GM19372 (cell line): ENCODE data around the gene KRTAP9-9.
"Not testable (repeated sequence)": the region's sequence is repeated elsewhere in the genome, so short reads cannot be mapped to it uniquely, and the experiment has no call there.

Experiments
- ATAC-seq: cut with Tn5 transposase; IDR thresholded peaks from one replicate; pipeline ENCODE4 v1.9.1; 2021; ENCODE audit warnings: mild to moderate bottlenecking, low read depth, moderate library complexity; ENCODE audit not compliant: unreplicated experiment

The KRTAP9-9 gene

GRCh38 chr17:41255381-41256290, at the start of gene KRTAP9-9:
Gene KRTAP9-9 (plus strand): TSS chr17:41255384.
- not testable (repeated sequence) for ATAC-seq

GRCh38 chr17:41211845-41212466, 43.2 kb upstream of the KRTAP9-9 start:
- no peak for ATAC-seq

- ATAC-seq: no peak
Observed at GRCh38 chr17:41212524-41213169, 42.5 kb upstream of the KRTAP9-9 start.

- ATAC-seq: no peak
Observed at GRCh38 chr17:41215681-41216080, 39.5 kb upstream of the KRTAP9-9 start.

- ATAC-seq: no peak
Observed at GRCh38 chr17:41223821-41224220, 31.4 kb upstream of the KRTAP9-9 start.

DNA sequence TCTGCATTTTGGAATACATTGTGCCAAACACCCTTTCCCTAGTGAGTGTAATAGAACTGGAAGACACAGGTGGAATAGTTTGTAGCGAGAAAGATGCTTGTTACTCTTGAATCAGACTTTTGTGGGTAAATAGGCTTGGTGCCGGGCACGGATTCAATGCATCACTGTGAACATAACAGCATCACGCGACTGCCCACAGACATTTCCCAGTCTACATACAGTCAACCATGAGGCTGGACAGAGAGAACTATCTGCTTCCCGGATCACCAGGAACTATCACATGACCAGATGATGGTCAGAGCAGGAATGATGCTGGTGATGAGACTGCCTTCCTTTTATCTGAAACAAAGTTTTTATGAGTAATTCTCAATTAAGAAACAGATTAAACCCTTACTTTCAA, 29.1 kb upstream of the KRTAP9-9 start:
- ATAC-seq: no peak

- ATAC-seq: not testable (repeated sequence)
Observed at GRCh38 chr17:41226598-41227095, 28.5 kb upstream of the KRTAP9-9 start, which contains the start of gene KRTAP9-2. Gene KRTAP9-2 (plus strand): TSS chr17:41226648. CDS start chr17:41226655, 7 bp downstream.

DNA sequence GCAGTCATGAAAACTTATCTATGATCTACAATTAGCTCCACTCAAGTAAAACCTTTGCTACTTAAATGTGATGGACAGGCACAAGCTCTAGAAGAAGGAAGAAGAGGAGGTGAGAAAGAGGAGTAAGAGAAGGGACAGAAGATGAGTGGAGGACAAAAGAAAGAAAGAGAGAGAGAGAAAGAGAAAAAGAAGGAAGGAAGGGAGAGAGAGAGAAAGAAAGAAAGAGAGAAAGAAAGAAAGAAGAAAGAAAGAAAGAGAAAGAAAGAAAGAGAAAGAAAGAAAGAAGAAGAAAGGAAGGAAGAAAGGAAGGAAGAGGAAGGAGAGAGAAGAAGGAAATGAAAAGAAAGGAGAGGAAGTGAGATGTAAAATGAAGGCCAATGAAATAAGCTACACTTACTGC, 25.1 kb upstream of the KRTAP9-9 start:
- no peak for ATAC-seq

DNA sequence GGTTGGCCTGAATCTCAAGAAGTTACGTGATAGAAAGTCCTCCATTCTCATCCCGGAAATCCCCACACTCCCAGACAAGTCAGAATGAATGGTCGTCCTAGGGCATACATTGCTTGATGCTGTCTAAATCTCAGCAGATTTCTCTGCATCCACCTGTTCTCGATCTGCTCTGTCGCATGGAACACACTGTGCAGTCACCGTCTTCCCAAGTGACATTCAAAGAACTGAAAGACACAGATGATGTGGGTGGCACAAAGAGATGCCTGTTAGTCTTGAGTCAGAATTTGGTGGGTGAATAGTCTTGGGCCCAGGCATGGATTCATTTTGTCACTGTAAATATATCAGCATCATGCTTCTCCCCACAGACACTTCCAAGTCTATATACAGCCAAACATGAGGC, 23.5 kb upstream of the KRTAP9-9 start:
- ATAC-seq: no peak

- ATAC-seq: not testable (repeated sequence)
Observed at GRCh38 chr17:41232399-41233105, 22.6 kb upstream of the KRTAP9-9 start, which contains the start of gene KRTAP9-3. Gene KRTAP9-3 (plus strand): TSS chr17:41232449. CDS start chr17:41232502, 53 bp downstream.

- not testable (repeated sequence) for ATAC-seq
Observed at GRCh38 chr17:41237116-41237515, 18.1 kb upstream of the KRTAP9-9 start.

DNA sequence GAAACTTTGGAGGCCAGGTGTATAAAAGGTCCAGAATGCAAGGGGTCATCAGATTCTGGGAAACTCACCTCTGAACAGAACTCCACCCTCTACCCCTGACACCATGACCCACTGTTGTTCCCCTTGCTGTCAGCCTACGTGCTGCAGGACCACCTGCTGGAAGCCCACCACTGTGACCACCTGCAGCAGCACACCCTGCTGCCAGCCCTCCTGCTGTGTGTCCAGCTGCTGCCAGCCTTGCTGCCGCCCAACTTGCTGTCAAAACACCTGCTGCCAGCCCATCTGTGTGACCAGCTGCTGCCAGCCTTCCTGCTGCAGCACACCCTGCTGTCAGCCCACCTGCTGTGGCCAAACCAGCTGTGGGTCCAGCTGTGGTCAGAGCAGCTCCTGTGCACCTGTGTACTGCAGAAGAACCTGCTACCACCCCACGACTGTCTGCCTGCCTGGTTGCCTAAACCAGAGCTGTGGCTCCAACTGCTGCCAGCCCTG, 17.2 kb upstream of the KRTAP9-9 start, which contains the start of gene KRTAP9-8:
Gene KRTAP9-8 (plus strand): TSS at position 51 of the 489 bp plus-strand sequence. CDS start 53 bp downstream, at position 104.
- ATAC-seq: not testable (repeated sequence)

- ATAC-seq: not testable (repeated sequence)
Observed at GRCh38 chr17:41246995-41247787, 8.0 kb upstream of the KRTAP9-9 start.

- ATAC-seq: not testable (repeated sequence)
Observed at GRCh38 chr17:41249637-41250240, 5.4 kb upstream of the KRTAP9-9 start, which contains the start of gene KRTAP9-4. Gene KRTAP9-4 (plus strand): TSS chr17:41249687. CDS start chr17:41249721, 34 bp downstream.

GRCh38 chr17:41251261-41251660, 3.9 kb upstream of the KRTAP9-9 start:
- no peak for ATAC-seq

- no peak for ATAC-seq
Observed at GRCh38 chr17:41254861-41255260, 323 bp upstream of the KRTAP9-9 start.

GRCh38 chr17:41256291-41256685, 1.1 kb downstream of the KRTAP9-9 start:
- ATAC-seq: no peak

GRCh38 chr17:41258406-41258805, 3.2 kb downstream of the KRTAP9-9 start:
- ATAC-seq: no peak
